Measurements from ENCODE around the gene PPP1R27.
A peak's percentile ranks its signal among the peaks of the same experiment; 100 is the strongest.

The PPP1R27 gene

DNA sequence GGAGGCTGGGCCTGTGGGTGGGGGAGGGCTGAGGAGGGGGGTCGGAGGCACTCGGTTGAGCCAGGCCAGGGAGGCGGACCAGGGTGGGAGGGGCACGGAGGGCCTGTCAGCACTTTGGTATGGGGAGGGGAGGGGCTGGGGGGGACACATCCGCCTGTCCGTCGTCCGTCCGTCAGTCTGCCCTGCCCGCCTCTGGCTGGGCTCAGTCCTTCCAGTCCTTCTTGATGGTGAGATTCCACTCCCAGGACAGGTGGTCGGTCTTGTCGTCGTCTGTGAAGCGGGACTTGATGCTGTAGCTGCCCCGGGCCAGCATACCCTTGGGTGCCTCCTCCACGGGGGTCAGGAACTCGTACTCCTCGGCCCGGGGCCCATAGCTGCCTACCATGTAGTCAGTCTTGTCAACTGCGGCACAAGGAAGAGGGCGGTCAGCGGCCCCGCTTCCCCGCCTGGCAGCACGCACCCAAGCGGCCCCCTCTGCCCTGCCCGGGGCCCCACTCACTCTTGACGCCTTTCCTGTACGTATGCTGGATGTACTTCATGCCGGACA, 33.9 kb upstream of the PPP1R27 start:
- peaks cover 63% of the 10 kb centered on the region for H3K36me3 ChIP-seq (ENCODE audit: insufficient read depth, low read length)
- DNase-seq, result no peak
- peak overlapping the region; percentile 99 for H3K9ac ChIP-seq (ENCODE audit: low read depth, low read length)
- peaks cover 36% of the 10 kb centered on the region for H3K4me1 ChIP-seq (ENCODE audit: insufficient read depth, low read length)
- H3K27ac ChIP-seq (ENCODE audit: low read length), result no peak overlapping the region; the same call in 1 of the 2 replicates
- H4K20me1 ChIP-seq (ENCODE audit: insufficient read depth, low read length), result peaks cover 62% of the 10 kb centered on the region
- H3K27me3 ChIP-seq (ENCODE audit: insufficient read depth, low read length, poor library complexity), result no peaks in the 10 kb centered on the region
- ATAC-seq (ENCODE audit: insufficient read depth, low read depth), result no peak
- H3K4me2 ChIP-seq (ENCODE audit: insufficient read depth, low read length), result peak overlapping the region; percentile 85; the same call in 1 of the 2 replicates
- no peak overlapping the region for H2AFZ ChIP-seq (ENCODE audit: low read depth, low read length)
- TF ChIP-seq, protein P1, sequence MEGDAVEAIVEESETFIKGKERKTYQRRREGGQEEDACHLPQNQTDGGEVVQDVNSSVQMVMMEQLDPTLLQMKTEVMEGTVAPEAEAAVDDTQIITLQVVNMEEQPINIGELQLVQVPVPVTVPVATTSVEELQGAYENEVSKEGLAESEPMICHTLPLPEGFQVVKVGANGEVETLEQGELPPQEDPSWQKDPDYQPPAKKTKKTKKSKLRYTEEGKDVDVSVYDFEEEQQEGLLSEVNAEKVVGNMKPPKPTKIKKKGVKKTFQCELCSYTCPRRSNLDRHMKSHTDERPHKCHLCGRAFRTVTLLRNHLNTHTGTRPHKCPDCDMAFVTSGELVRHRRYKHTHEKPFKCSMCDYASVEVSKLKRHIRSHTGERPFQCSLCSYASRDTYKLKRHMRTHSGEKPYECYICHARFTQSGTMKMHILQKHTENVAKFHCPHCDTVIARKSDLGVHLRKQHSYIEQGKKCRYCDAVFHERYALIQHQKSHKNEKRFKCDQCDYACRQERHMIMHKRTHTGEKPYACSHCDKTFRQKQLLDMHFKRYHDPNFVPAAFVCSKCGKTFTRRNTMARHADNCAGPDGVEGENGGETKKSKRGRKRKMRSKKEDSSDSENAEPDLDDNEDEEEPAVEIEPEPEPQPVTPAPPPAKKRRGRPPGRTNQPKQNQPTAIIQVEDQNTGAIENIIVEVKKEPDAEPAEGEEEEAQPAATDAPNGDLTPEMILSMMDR (IDR thresholded peaks at IDR 0.05; ENCODE audit: borderline replicate concordance, extremely low read depth, low read length, poor library complexity, severe bottlenecking), result no peak
- TF ChIP-seq EZH2 (IDR thresholded peaks at IDR 0.05; ENCODE audit: borderline replicate concordance, low read depth, low read length, severe bottlenecking), result no peak
- H3K4me3 ChIP-seq (ENCODE audit: low read depth in 1 of 2, low read length in 2 of 2), result peak overlapping the region in 1 of 2 experiments; percentile 83; a peak in 1 of 4 replicates
- H3K9me3 ChIP-seq (ENCODE audit: insufficient read depth, low read length, severe bottlenecking), result no peaks in the 10 kb centered on the region
- H3K79me2 ChIP-seq (ENCODE audit: insufficient read depth, low read length), result peaks cover 66% of the 10 kb centered on the region

DNA sequence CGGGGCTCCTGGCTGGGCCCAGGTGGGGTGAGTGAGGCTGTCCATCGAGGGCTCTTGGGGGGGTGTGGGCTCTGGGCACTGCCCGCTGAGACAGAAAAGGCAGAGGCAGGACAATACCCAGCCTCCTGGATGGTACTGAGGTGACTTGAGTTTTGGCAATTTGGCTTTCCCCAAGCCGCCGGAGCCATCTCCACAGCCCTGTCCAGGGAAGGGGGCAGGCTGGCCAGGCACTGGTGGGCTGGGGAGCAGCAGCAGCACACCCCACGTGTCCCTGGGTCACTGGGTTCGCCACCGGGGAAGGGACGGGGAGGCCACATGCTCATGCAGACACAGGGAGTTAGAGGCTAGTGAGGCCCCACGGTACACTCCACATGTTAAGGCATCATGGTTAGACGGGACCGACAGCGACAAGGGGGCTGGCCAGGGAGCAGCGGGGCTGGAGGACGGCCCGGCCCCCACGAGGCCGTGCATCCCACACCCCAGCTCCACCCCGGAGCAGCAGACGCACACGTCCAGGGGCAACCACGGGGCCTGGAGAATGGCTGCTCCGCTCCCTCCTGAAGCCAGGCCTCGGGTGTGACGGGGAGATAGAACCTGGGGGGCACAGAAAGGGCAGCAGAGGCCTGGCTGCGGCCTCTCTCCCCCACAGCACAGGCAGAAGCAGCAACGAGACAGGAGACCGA, 33.3 kb upstream of the PPP1R27 start:
- H3K4me2 ChIP-seq (ENCODE audit: insufficient read depth, low read length), result no peak overlapping the region
- H3K4me3 ChIP-seq (ENCODE audit: low read depth in 1 of 2, low read length in 2 of 2), result no peak overlapping the region
- H3K9ac ChIP-seq (ENCODE audit: low read depth, low read length), result 0 out of 2 replicates have a peak overlapping the region, but pooled peaks have one; percentile 4
- TF ChIP-seq, protein P1 (IDR thresholded peaks at IDR 0.05; ENCODE audit: borderline replicate concordance, extremely low read depth, low read length, poor library complexity, severe bottlenecking), result no peak
- no peak for TF ChIP-seq EZH2 (IDR thresholded peaks at IDR 0.05; ENCODE audit: borderline replicate concordance, low read depth, low read length, severe bottlenecking)
- H4K20me1 ChIP-seq (ENCODE audit: insufficient read depth, low read length), result peaks cover 68% of the 10 kb centered on the region
- H3K27me3 ChIP-seq (ENCODE audit: insufficient read depth, low read length, poor library complexity), result no peaks in the 10 kb centered on the region
- H2AFZ ChIP-seq (ENCODE audit: low read depth, low read length), result no peak overlapping the region
- ATAC-seq (ENCODE audit: insufficient read depth, low read depth), result no peak
- H3K9me3 ChIP-seq (ENCODE audit: insufficient read depth, low read length, severe bottlenecking), result no peaks in the 10 kb centered on the region
- peak overlapping the region; percentile 13; the same call in 1 of the 2 replicates for H3K27ac ChIP-seq (ENCODE audit: low read length)
- H3K4me1 ChIP-seq (ENCODE audit: insufficient read depth, low read length), result peaks cover 41% of the 10 kb centered on the region
- no peak for DNase-seq
- H3K36me3 ChIP-seq (ENCODE audit: insufficient read depth, low read length), result peaks cover 70% of the 10 kb centered on the region
- H3K79me2 ChIP-seq (ENCODE audit: insufficient read depth, low read length), result peaks cover 69% of the 10 kb centered on the region

DNA sequence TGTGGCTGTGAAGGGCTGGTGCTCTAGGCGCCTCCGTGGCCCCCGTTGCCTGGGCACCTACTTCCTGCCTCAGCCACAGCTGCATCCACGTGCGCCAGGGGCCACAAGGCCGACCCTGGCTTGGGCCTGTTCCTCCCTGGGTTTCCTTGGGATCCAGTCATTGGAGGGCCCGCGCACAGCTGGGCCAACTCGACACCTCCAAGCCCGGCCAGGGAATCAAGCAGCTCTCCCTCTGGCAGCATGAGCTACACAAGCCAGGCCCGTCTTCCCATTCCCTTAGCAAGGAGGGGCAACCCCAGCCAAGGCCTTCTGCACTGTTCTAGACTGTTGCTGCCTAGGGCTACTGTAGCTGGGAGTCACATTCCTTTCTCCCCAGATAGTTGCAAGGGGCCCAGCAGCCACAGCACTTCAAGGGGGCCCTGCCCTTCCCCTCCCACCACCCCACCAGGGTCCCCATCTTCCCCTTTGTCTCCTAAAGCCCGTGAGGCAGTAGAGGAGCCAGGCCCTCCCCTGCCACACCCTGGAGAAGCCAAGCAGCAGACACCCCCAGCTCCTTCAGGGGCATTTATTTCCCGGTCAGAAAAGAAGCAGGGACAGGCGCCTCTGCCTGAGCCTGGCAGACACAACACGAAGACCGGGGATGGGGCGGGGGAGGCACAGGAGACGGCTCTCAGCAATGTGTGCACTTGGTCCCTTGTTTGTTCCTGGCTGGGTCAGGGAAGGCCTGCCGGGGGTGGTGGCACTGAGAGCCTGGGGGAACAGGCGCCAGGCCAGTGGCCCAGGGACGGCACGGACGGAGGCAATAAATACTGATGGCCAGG, 32.5 kb upstream of the PPP1R27 start:
- no peak for TF ChIP-seq EZH2 (IDR thresholded peaks at IDR 0.05; ENCODE audit: borderline replicate concordance, low read depth, low read length, severe bottlenecking)
- TF ChIP-seq, protein P1 (IDR thresholded peaks at IDR 0.05; ENCODE audit: borderline replicate concordance, extremely low read depth, low read length, poor library complexity, severe bottlenecking), result no peak
- Histone ChIP-seq H3K4me2 (ENCODE audit: insufficient read depth, low read length) (no peak overlapping the region), H3K4me3 (ENCODE audit: low read depth in 1 of 2, low read length in 2 of 2) (no peak overlapping the region), H3K9me3 (ENCODE audit: insufficient read depth, low read length, severe bottlenecking) (no peaks in the 10 kb centered on the region), H3K9ac (ENCODE audit: low read depth, low read length) (0 out of 2 replicates have a peak overlapping the region, but pooled peaks have one; percentile 15), H3K27me3 (ENCODE audit: insufficient read depth, low read length, poor library complexity) (no peaks in the 10 kb centered on the region), H3K27ac (ENCODE audit: low read length) (peak overlapping the region; percentile 44), H4K20me1 (ENCODE audit: insufficient read depth, low read length) (peaks cover 68% of the 10 kb centered on the region), H3K79me2 (ENCODE audit: insufficient read depth, low read length) (peaks cover 69% of the 10 kb centered on the region), H3K36me3 (ENCODE audit: insufficient read depth, low read length) (peaks cover 74% of the 10 kb centered on the region), H3K4me1 (ENCODE audit: insufficient read depth, low read length) (peaks cover 41% of the 10 kb centered on the region), H2AFZ (ENCODE audit: low read depth, low read length) (no peak overlapping the region)
- ATAC-seq (ENCODE audit: insufficient read depth, low read depth), result peak; percentile 17
- peak; percentile 51 for DNase-seq

Data from DND-41 (cell line).